WERI-Rb-1 (cell line): ENCODE measurements around the gene SSTR1.

Experiments used
- DNase-seq: peaks from one replicate; pipeline ENCODE4 v3.0.0-alpha.2; 2020
- H3K27ac ChIP-seq: fragments of 250-450 bp; sonication (Bioruptor Pico); 2 replicates; pipeline ENCODE4 v1.5.1; 2020; ENCODE audit warnings: mild to moderate bottlenecking, moderate library complexity
- H3K27me3 ChIP-seq: fragments of 250-450 bp; sonication (Bioruptor Pico); 2 replicates; pipeline ENCODE4 v1.5.1; 2021; ENCODE audit warnings: mild to moderate bottlenecking, low read depth, moderate library complexity; ENCODE audit not compliant: insufficient read depth, severe bottlenecking
- H3K36me3 ChIP-seq: fragments of 250-450 bp; sonication (Bioruptor Pico); 2 replicates; pipeline ENCODE4 v1.5.1; 2020; ENCODE audit warnings: mild to moderate bottlenecking, moderate library complexity
- H3K4me3 ChIP-seq: 2 replicates; pipeline ENCODE4 v1.5.1; 2011; ENCODE audit warnings: low read depth, mild to moderate bottlenecking, control low read depth, low read length
- H3K9me3 ChIP-seq: fragments of 250-450 bp; sonication (Bioruptor Pico); 2 replicates; pipeline ENCODE4 v1.5.1; 2021; ENCODE audit warnings: mild to moderate bottlenecking, moderate library complexity; ENCODE audit not compliant: severe bottlenecking
- CTCF ChIP-seq: IDR thresholded peaks from 2 replicates; pipeline ENCODE4 v1.5.1; 2011; ENCODE audit warnings: low read depth, mild to moderate bottlenecking, control low read depth, inconsistent platforms, low read length

Gene SSTR1

DNA sequence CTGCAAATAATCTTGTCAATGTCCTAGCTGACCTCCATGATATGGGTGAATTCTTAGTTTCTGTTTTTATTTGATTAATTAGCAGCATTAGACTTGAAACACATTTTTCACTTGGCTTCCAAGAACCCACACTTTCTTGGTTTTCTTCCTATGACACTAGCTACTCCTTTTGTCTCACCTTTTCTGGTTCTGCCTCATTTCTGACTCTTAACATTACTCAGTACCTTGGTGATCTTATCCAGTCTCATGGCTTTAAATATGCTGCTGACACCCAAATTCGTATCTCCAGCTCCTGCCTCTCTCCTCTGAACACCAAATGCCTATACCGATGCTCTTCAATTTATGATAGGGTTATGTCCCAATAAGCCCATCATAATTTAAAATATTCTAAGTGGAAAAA, 32.0 kb upstream of the SSTR1 start:
- no peak for DNase-seq
- no peaks in the 10 kb centered on the region for H3K9me3 ChIP-seq
- no peaks in the 10 kb centered on the region for H3K27me3 ChIP-seq

DNA sequence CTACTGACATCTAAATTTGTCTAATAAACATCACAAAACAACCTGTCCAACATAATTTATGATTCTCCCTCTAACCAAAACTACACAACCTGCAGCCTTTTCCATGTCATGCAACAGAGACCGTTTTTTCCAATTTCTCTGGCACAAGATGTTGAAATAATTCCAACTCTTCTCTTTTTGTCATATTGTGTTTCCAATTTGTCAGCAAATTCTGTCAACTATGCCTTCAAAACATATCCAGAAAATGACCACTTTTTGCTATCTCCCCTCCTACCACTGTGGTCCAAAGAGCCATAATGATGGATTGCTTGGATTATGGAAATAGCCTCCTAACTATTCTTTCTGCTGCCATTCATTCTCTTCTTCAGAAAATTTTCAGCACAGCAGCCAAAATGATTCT, 31.3 kb upstream of the SSTR1 start:
- DNase-seq: no peak
- Histone ChIP-seq H3K9me3 (no peaks in the 10 kb centered on the region), H3K27me3 (no peaks in the 10 kb centered on the region), H3K27ac (no peak overlapping the region), H3K4me3 (no peak overlapping the region), H3K36me3 (no peaks in the 10 kb centered on the region)
- no peak for TF ChIP-seq CTCF

More for the DNA sequence above, 32.0 kb upstream of the SSTR1 start:
- Histone ChIP-seq H3K36me3 (no peaks in the 10 kb centered on the region), H3K27ac (no peak overlapping the region), H3K4me3 (no peak overlapping the region)
- TF ChIP-seq CTCF: no peak

DNA sequence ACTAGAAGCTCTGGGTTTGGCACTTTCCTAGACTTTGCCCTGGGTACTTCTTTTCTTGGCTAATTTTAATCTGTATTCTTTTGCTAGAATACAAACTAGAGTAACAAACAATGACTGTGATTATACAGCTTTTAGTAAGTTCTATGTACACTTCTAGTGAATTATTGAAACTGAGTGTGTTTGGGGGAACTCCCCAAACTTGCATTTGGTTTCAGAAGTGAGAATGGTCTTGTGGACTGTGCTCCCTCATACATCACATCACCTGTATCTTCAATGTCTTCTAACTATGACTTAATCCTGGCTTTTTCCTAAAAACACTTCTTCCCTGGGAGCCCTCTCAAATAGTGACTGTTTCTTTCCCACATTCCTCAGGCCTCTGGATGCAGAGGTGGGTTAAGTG, 23.6 kb upstream of the SSTR1 start:
- Histone ChIP-seq H3K4me3 (no peak overlapping the region), H3K27ac (no peak overlapping the region), H3K36me3 (no peaks in the 10 kb centered on the region), H3K27me3 (no peaks in the 10 kb centered on the region), H3K9me3 (no peaks in the 10 kb centered on the region)
- no peak for TF ChIP-seq CTCF
- no peak for DNase-seq

- H3K9me3 ChIP-seq: no peaks in the 10 kb centered on the region
- no peak overlapping the region for H3K4me3 ChIP-seq
- no peak for TF ChIP-seq CTCF
- no peaks in the 10 kb centered on the region for H3K27me3 ChIP-seq
- no peaks in the 10 kb centered on the region for H3K36me3 ChIP-seq
- DNase-seq: no peak
- H3K27ac ChIP-seq: no peak overlapping the region
Measured at GRCh38 chr14:38185671-38186070, 22.0 kb upstream of the SSTR1 start.

DNA sequence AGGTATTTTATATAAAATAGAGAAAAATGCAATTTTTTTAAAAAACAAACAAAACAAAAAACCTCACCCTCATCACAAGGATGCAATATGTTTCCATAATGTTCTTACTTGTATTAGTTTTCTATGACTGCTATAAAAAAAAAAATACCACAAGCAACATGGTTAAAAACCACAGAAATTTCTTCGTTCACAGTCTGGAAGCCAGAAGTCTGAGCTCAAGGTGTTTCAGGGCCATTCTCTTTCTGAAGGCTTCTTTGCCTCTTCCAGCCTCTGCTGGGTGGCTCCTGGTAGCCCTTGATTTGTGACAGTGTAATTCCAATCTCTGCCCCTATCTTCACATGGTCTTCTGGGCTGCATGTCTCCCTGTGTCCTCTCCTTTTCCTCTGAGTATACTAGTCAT, 21.5 kb upstream of the SSTR1 start:
- no peaks in the 10 kb centered on the region for H3K27me3 ChIP-seq
- no peak overlapping the region for H3K4me3 ChIP-seq
- no peaks in the 10 kb centered on the region for H3K36me3 ChIP-seq
- TF ChIP-seq CTCF: no peak
- no peaks in the 10 kb centered on the region for H3K9me3 ChIP-seq
- no peak for DNase-seq
- H3K27ac ChIP-seq: no peak overlapping the region

- DNase-seq: no peak
- Histone ChIP-seq H3K9me3 (no peaks in the 10 kb centered on the region), H3K27ac (no peak overlapping the region), H3K36me3 (no peaks in the 10 kb centered on the region), H3K27me3 (no peaks in the 10 kb centered on the region), H3K4me3 (no peak overlapping the region)
- no peak for TF ChIP-seq CTCF
Measured at GRCh38 chr14:38187528-38187927, 20.2 kb upstream of the SSTR1 start.
